PC-3 (cell line): Measurements from ENCODE around the gene OR2AG1. TPM values are rescaled to one million over a fixed set of nuclear protein-coding genes. Genes with fewer than 3 reads are reported as not detected.

Source experiments
- ATAC-seq: fragments of 200-7000 bp; cut with Tn5 transposase; 2 replicates; pipeline ENCODE4 v1.9.1; 2020; ENCODE audit warnings: mild to moderate bottlenecking, moderate library complexity
- BruUV-seq: library from RNA; stranded (reverse); fragments of 400-500 nt; replicated peaks from 2 replicates; lab custom pipeline; 2021; lab: Mats Ljungman, UMichigan
- CTCF ChIA-PET: fragments of 300-600 bp; sonication (Branson Sonifier 250); formaldehyde crosslinking; loops from one replicate; lab custom pipeline; 2022; ENCODE audit warnings: antibody characterized with exemption; lab: Charles Lee
- POLR2A ChIA-PET: fragments of 300-600 bp; sonication (Branson Sonifier 250); formaldehyde crosslinking; loops from one replicate; lab custom pipeline; 2022; ENCODE audit warnings: antibody characterized with exemption; ENCODE audit not compliant: unreplicated experiment; lab: Charles Lee
- DNase-seq: peaks from one replicate; pipeline ENCODE4 v3.0.0-alpha.2; 2015
- H2AFZ ChIP-seq: fragments of 300-600 bp; sonication (generic); 2 replicates; pipeline ENCODE4 v1.6.0; 2016; ENCODE audit warnings: antibody characterized with exemption, low read length
- H3F3A ChIP-seq: fragments of 300-600 bp; sonication (generic); one replicate; pipeline ENCODE4 v1.6.0; 2017; ENCODE audit warnings: antibody characterized with exemption, low read length, control low read depth, mild to moderate bottlenecking; ENCODE audit not compliant: unreplicated experiment
- H3K27ac ChIP-seq: fragments of 300-600 bp; sonication (generic); 2 replicates; pipeline ENCODE4 v1.5.1; 2016; ENCODE audit warnings: mild to moderate bottlenecking, low read length
- H3K27me3 ChIP-seq: fragments of 300-600 bp; sonication (generic); 2 replicates; pipeline ENCODE4 v1.6.1; 2016; ENCODE audit warnings: low read length, mixed read lengths
- H3K36me3 ChIP-seq: fragments of 300-600 bp; sonication (generic); 2 replicates; pipeline ENCODE4 v1.6.1; 2016; ENCODE audit warnings: low read depth, mixed run types, low read length, mixed read lengths
- H3K4me1 ChIP-seq: fragments of 300-600 bp; sonication (generic); 2 replicates; pipeline ENCODE4 v1.5.1; 2016; ENCODE audit warnings: low read length; ENCODE audit not compliant: insufficient read depth
- H3K4me2 ChIP-seq: fragments of 300-600 bp; sonication (generic); 2 replicates; pipeline ENCODE4 v1.6.0; 2016; ENCODE audit warnings: low read length
- H3K4me3 ChIP-seq: fragments of 300-600 bp; sonication (generic); 2 replicates; pipeline ENCODE4 v1.5.1; 2016; ENCODE audit warnings: mild to moderate bottlenecking, low read length, mixed read lengths
- H3K79me2 ChIP-seq: fragments of 300-600 bp; sonication (generic); 2 replicates; pipeline ENCODE4 v1.6.1; 2017; ENCODE audit warnings: low read length, mixed read lengths
- H3K9ac ChIP-seq: fragments of 300-600 bp; sonication (generic); 2 replicates; pipeline ENCODE4 v1.6.0; 2016; ENCODE audit warnings: mild to moderate bottlenecking, low read length
- H3K9me2 ChIP-seq: fragments of 300-600 bp; sonication (generic); replicated peaks from 2 replicates; pipeline ENCODE4 v1.6.1; 2016; ENCODE audit warnings: mixed run types, low read length, mixed read lengths
- H3K9me3 ChIP-seq: fragments of 300-600 bp; sonication (generic); 2 replicates; pipeline ENCODE4 v1.6.1; 2016; ENCODE audit warnings: low read length, mixed read lengths
- H4K20me1 ChIP-seq: fragments of 300-600 bp; sonication (generic); 2 replicates; pipeline ENCODE4 v1.6.1; 2016; ENCODE audit warnings: low read length, mixed read lengths
- EZH2 ChIP-seq: fragments of 300-600 bp; sonication (generic); IDR thresholded peaks from one replicate; pipeline ENCODE4 v1.6.1; 2017; ENCODE audit warnings: antibody characterized with exemption, mild to moderate bottlenecking, low read length; ENCODE audit not compliant: unreplicated experiment
- EZH2phosphoT487 ChIP-seq: fragments of 300-600 bp; sonication (generic); IDR thresholded peaks from 2 replicates; pipeline ENCODE4 v1.6.1; 2018; ENCODE audit warnings: mild to moderate bottlenecking, antibody characterized with exemption, low read length, borderline replicate concordance
- intact Hi-C: fragments of 100-400 bp; cut with micrococcal nuclease; formaldehyde crosslinking; loops from 2 replicates; pipeline ENCODE4 v1.9.0; 2023
- total RNA-seq: library from RNA; depleted of rRNA; stranded (reverse); fragments of >200 nt; gene quantifications from 2 replicates; pipeline ENCODE4 v1.2.3, GENCODE V29; 2014
- TF ChIP-seq, protein P1 (sequence below): fragments of 300-600 bp; sonication (generic); conservative IDR thresholded peaks from 2 replicates; pipeline ENCODE4 v1.5.1; 2017; ENCODE audit warnings: antibody characterized with exemption, low read depth, mild to moderate bottlenecking, low read length

Gene OR2AG1
- total RNA-seq, 1 experiment from 2014 or later, result not detected

DNA sequence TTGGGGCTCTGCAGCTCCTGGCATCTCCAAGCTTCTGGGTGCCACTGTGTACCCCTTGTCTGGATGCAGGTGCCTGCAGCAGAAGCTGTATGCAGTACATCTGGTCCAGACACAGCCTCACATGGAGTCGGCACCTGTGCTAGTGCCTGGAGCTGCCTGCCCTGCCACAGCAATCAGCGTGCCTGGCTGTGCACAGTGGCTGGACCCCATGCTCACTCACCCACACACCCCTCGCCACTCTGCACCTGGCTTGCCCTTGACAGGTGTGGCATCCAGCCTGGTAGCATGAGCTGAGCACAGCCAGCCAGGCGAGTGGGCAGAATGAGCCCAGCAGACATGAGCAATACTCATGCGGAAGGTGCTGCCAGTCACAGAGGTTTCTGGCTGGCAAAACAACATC, 36.1 kb downstream of the OR2AG1 start:
- no peaks in the 10 kb centered on the region for H3K4me1 ChIP-seq
- H3K27me3 ChIP-seq, result no peaks in the 10 kb centered on the region
- no peaks in the 10 kb centered on the region for H3K9me3 ChIP-seq
- ATAC-seq (no peak), DNase-seq (no peak)
- POLR2A ChIA-PET, result no interaction called here
- no peaks in the 10 kb centered on the region for H3K36me3 ChIP-seq
- no peak overlapping the region for H3K27ac ChIP-seq
- CTCF ChIA-PET, result no interaction called here
- H2AFZ ChIP-seq, result no peak overlapping the region
- intact Hi-C loops, result no loop called here
- no peak overlapping the region for H3K9ac ChIP-seq
- H3K79me2 ChIP-seq, result no peaks in the 10 kb centered on the region
- no peak for TF ChIP-seq EZH2phosphoT487
- TF ChIP-seq EZH2, result no peak
- TF ChIP-seq, protein P1, sequence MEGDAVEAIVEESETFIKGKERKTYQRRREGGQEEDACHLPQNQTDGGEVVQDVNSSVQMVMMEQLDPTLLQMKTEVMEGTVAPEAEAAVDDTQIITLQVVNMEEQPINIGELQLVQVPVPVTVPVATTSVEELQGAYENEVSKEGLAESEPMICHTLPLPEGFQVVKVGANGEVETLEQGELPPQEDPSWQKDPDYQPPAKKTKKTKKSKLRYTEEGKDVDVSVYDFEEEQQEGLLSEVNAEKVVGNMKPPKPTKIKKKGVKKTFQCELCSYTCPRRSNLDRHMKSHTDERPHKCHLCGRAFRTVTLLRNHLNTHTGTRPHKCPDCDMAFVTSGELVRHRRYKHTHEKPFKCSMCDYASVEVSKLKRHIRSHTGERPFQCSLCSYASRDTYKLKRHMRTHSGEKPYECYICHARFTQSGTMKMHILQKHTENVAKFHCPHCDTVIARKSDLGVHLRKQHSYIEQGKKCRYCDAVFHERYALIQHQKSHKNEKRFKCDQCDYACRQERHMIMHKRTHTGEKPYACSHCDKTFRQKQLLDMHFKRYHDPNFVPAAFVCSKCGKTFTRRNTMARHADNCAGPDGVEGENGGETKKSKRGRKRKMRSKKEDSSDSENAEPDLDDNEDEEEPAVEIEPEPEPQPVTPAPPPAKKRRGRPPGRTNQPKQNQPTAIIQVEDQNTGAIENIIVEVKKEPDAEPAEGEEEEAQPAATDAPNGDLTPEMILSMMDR, result no peak
- no TSS peak for BruUV-seq
- H3K4me2 ChIP-seq, result no peak overlapping the region
- no peaks in the 10 kb centered on the region for H4K20me1 ChIP-seq
- no peak overlapping the region for H3K4me3 ChIP-seq
- no peaks in the 10 kb centered on the region for H3K9me2 ChIP-seq
- no peaks in the 10 kb centered on the region for H3F3A ChIP-seq

DNA sequence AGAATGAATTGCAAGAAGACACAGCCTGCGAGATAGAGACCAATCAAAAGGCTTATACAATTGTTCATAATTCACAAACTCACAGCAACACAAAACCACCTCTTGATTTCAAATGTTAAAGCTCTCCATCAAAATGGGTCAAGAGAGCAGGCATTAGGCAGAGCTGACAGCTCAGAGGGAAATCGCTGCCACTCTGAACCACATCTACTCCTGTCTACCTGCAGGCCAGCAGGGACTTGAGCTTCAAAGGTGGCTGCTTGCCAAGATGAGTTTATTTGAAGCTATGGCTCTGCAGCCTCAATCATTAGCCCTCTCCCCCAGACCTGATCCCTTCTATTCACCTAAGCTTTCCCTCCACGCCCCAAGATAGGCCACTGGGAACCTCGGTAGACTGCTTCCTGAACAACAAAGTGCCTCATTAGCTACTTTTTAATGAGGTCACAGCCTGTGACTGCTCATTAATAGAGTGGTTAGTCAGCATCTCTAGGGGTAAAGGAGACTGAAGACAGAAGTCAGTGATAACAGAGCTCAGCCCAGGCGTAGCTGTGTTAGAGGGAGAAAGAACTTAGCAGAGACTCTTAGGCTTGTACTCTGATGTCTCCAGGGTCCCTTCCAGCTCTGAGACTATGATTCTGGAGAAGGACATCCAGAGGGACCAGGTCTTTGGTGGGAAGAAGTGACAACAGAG, 41.5 kb downstream of the OR2AG1 start:
- Histone ChIP-seq H3K9ac (no peak overlapping the region), H2AFZ (no peak overlapping the region), H3K4me3 (no peak overlapping the region), H3F3A (no peaks in the 10 kb centered on the region), H3K79me2 (no peaks in the 10 kb centered on the region), H3K9me3 (no peaks in the 10 kb centered on the region), H3K36me3 (no peaks in the 10 kb centered on the region), H3K4me2 (no peak overlapping the region), H3K27me3 (no peaks in the 10 kb centered on the region), H3K4me1 (no peaks in the 10 kb centered on the region), H3K27ac (no peak overlapping the region), H3K9me2 (no peaks in the 10 kb centered on the region), H4K20me1 (no peaks in the 10 kb centered on the region)
- ATAC-seq (no peak), DNase-seq (no peak)
- intact Hi-C loops, result no loop called here
- CTCF ChIA-PET, result no interaction called here
- no TSS peak for BruUV-seq
- no peak for TF ChIP-seq EZH2
- no peak for TF ChIP-seq EZH2phosphoT487
- TF ChIP-seq, protein P1, result no peak
- POLR2A ChIA-PET, result no interaction called here

- DNase-seq (no peak), ATAC-seq (no peak)
- ChIA-PET POLR2A (no interaction called here), CTCF (interaction anchor here (1.0 kb wide), 1 partner anchor 13 kb away, joined by 3 read pairs; no protein-coding TSS in a partner anchor)
- no peaks in the 10 kb centered on the region for H3F3A ChIP-seq
- intact Hi-C loops, result no loop called here
- H3K27me3 ChIP-seq, result no peaks in the 10 kb centered on the region
- H3K4me3 ChIP-seq, result no peak overlapping the region
- H3K79me2 ChIP-seq, result no peaks in the 10 kb centered on the region
- TF ChIP-seq EZH2phosphoT487 (no peak), EZH2 (no peak)
- TF ChIP-seq, protein P1, result no peak
- no peak overlapping the region for H3K9ac ChIP-seq
- H3K4me1 ChIP-seq, result no peaks in the 10 kb centered on the region
- H3K36me3 ChIP-seq, result no peaks in the 10 kb centered on the region
- H3K9me3 ChIP-seq, result no peaks in the 10 kb centered on the region
- no peaks in the 10 kb centered on the region for H3K9me2 ChIP-seq
- H4K20me1 ChIP-seq, result no peaks in the 10 kb centered on the region
- no peak overlapping the region for H2AFZ ChIP-seq
- H3K27ac ChIP-seq, result no peak overlapping the region
- no TSS peak for BruUV-seq
- H3K4me2 ChIP-seq, result no peak overlapping the region
Observed at GRCh38 chr11:6825231-6825744, 42.5 kb downstream of the OR2AG1 start.
